H9 (cell line): ENCODE results near the gene IRAK4. TPM values are rescaled to one million over a fixed set of nuclear protein-coding genes. Genes with fewer than 3 reads are reported as not detected.

Source experiments
- DNase-seq: peaks from one replicate; pipeline ENCODE4 v3.0.0-alpha.2; 2017
- H2AFZ ChIP-seq: one replicate; pipeline ENCODE4 v1.6.1; 2013; ENCODE audit warnings: mild to moderate bottlenecking, low read length, control low read depth, moderate library complexity
- H2AK5ac ChIP-seq: 2 replicates; pipeline ENCODE4 v1.6.1; 2013; ENCODE audit warnings: low read length, control low read depth, mixed read lengths; ENCODE audit not compliant: insufficient read length
- H2BK120ac ChIP-seq: one replicate; pipeline ENCODE4 v1.6.1; 2013; ENCODE audit warnings: low read depth, mild to moderate bottlenecking, low read length, control low read depth, inconsistent platforms; ENCODE audit not compliant: poor library complexity, severe bottlenecking
- H2BK12ac ChIP-seq: 2 replicates; pipeline ENCODE4 v1.6.1; 2013; ENCODE audit warnings: low read length, control low read depth, mixed read lengths, low read depth; ENCODE audit not compliant: insufficient read length
- H2BK15ac ChIP-seq: 2 replicates; pipeline ENCODE4 v1.6.1; 2013; ENCODE audit warnings: low read depth, low read length, control low read depth
- H2BK20ac ChIP-seq: one replicate; pipeline ENCODE4 v1.6.1; 2013; ENCODE audit warnings: low read depth, mild to moderate bottlenecking, low read length, control low read depth, inconsistent platforms; ENCODE audit not compliant: poor library complexity, severe bottlenecking
- H2BK5ac ChIP-seq: 2 replicates; pipeline ENCODE4 v1.6.1; 2013; ENCODE audit warnings: low read length, control low read depth, mixed read lengths; ENCODE audit not compliant: insufficient read length
- H3K14ac ChIP-seq: 2 replicates; pipeline ENCODE4 v1.6.1; 2013; ENCODE audit warnings: low read length, control low read depth; ENCODE audit not compliant: insufficient read depth
- H3K18ac ChIP-seq: 2 replicates; pipeline ENCODE4 v1.6.1; 2013; ENCODE audit warnings: low read depth, mild to moderate bottlenecking, mixed read lengths, low read length, control low read depth; ENCODE audit not compliant: insufficient read length
- H3K23ac ChIP-seq: 2 replicates; pipeline ENCODE4 v1.6.1; 2013; ENCODE audit warnings: low read length, control low read depth, mixed read lengths, low read depth; ENCODE audit not compliant: insufficient read length
- H3K23me2 ChIP-seq: 2 replicates; pipeline ENCODE4 v1.6.1; 2013; ENCODE audit warnings: low read depth, mild to moderate bottlenecking, mixed read lengths, low read length, control low read depth; ENCODE audit not compliant: insufficient read length, poor library complexity, severe bottlenecking
- H3K27ac ChIP-seq: 2 replicates; pipeline ENCODE4 v1.5.1; 2013; ENCODE audit warnings: low read length, control low read depth, mixed read lengths, low read depth; ENCODE audit not compliant: insufficient read length
- H3K27me3 ChIP-seq: 2 replicates; pipeline ENCODE4 v1.6.1; 2013; ENCODE audit warnings: low read length, control low read depth, inconsistent platforms; ENCODE audit not compliant: insufficient read depth
- H3K4ac ChIP-seq: 2 replicates; pipeline ENCODE4 v1.6.1; 2013; ENCODE audit warnings: low read depth, mild to moderate bottlenecking, control low read depth, inconsistent platforms, low read length, moderate library complexity
- H3K4me1 ChIP-seq: 2 replicates; pipeline ENCODE4 v1.6.1; 2013; ENCODE audit warnings: low read length, control low read depth, inconsistent platforms; ENCODE audit not compliant: insufficient read depth
- H3K4me2 ChIP-seq: 2 replicates; pipeline ENCODE4 v1.6.1; 2013; ENCODE audit warnings: low read length, control low read depth, mixed read lengths; ENCODE audit not compliant: insufficient read length, insufficient read depth
- H3K56ac ChIP-seq: 2 replicates; pipeline ENCODE4 v1.6.1; 2013; ENCODE audit warnings: low read depth, mild to moderate bottlenecking, mixed read lengths, low read length, control low read depth; ENCODE audit not compliant: insufficient read length
- H3K79me1 ChIP-seq: 2 replicates; pipeline ENCODE4 v1.6.1; 2013; ENCODE audit warnings: low read depth, mild to moderate bottlenecking, moderate library complexity, low read length, control low read depth, inconsistent platforms; ENCODE audit not compliant: insufficient read depth, poor library complexity, severe bottlenecking
- H3K79me2 ChIP-seq: 2 replicates; pipeline ENCODE4 v1.6.1; 2013; ENCODE audit warnings: low read length, control low read depth, inconsistent platforms; ENCODE audit not compliant: insufficient read depth
- H3K9ac ChIP-seq: 2 replicates; pipeline ENCODE4 v1.6.1; 2013; ENCODE audit warnings: low read length, control low read depth, mixed read lengths; ENCODE audit not compliant: insufficient read length; ENCODE audit errors: extremely low read depth
- H3K9me3 ChIP-seq: one replicate; pipeline ENCODE4 v1.6.1; 2013; ENCODE audit warnings: low read depth, low read length, inconsistent platforms; ENCODE audit not compliant: control insufficient read depth
- H3T11ph ChIP-seq: one replicate; pipeline ENCODE4 v1.6.1; 2013; ENCODE audit warnings: mild to moderate bottlenecking, low read length, control low read depth, inconsistent platforms
- H4K20me1 ChIP-seq: one replicate; pipeline ENCODE4 v1.6.1; 2013; ENCODE audit not compliant: control insufficient read depth, insufficient read length, insufficient read depth
- H4K5ac ChIP-seq: 2 replicates; pipeline ENCODE4 v1.6.1; 2013; ENCODE audit warnings: low read depth, mild to moderate bottlenecking, mixed read lengths, low read length, control low read depth; ENCODE audit not compliant: insufficient read length
- H4K8ac ChIP-seq: replicated peaks from 2 replicates; pipeline ENCODE4 v1.6.1; 2013; ENCODE audit warnings: low read length, control low read depth, mixed read lengths, low read depth; ENCODE audit not compliant: insufficient read length
- H4K91ac ChIP-seq: 2 replicates; pipeline ENCODE4 v1.6.1; 2013; ENCODE audit warnings: low read depth, mild to moderate bottlenecking, moderate library complexity, mixed read lengths, low read length, control low read depth; ENCODE audit not compliant: insufficient read length
- H3K27ac Mint-ChIP-seq, 3 experiments: 2 replicates in 2 of 3; 3 replicates in 1 of 3; pipeline ENCODE4 v1.8.0; 2020 to 2021; ENCODE audit warnings: mixed read lengths in 3 of 3, mild to moderate bottlenecking in 1 of 3, moderate library complexity in 1 of 3
- H3K27me3 Mint-ChIP-seq: 2 replicates; pipeline ENCODE4 v1.8.0; 2021; ENCODE audit warnings: low read depth, mild to moderate bottlenecking, moderate library complexity, mixed read lengths
- H3K36me3 Mint-ChIP-seq, 3 experiments: 2 replicates in 2 of 3; 3 replicates in 1 of 3; pipeline ENCODE4 v1.8.0; 2020 to 2021; ENCODE audit warnings: low read depth in 3 of 3, mixed read lengths in 3 of 3; ENCODE audit not compliant: insufficient read depth in 1 of 3
- H3K4me1 Mint-ChIP-seq, 2 experiments: 2 replicates each; pipeline ENCODE4 v1.8.0; 2020; ENCODE audit warnings: mixed read lengths in 2 of 2
- H3K4me3 Mint-ChIP-seq, 2 experiments: 2 replicates in 1 of 2; 3 replicates in 1 of 2; pipeline ENCODE4 v1.8.0; 2020 to 2021; ENCODE audit warnings: mild to moderate bottlenecking in 2 of 2, mixed read lengths in 2 of 2, moderate library complexity in 1 of 2
- H3K9me3 Mint-ChIP-seq, 2 experiments: 2 replicates in 1 of 2; 3 replicates in 1 of 2; pipeline ENCODE4 v1.8.0; 2020; ENCODE audit warnings: mild to moderate bottlenecking in 2 of 2, mixed read lengths in 2 of 2, moderate library complexity in 1 of 2
- WGBS: extraction: QIAGEN DNeasy Blood & Tissue Kit; methylation state at CpG from one replicate; pipeline ENCODE4 v1.1.7; 2013; ENCODE audit warnings: missing lambda C conversion rate, low lambda C conversion rate, mixed read lengths; ENCODE audit not compliant: insufficient read length; ENCODE audit errors: extremely low coverage; 5-methylcytosine and 5-hydroxymethylcytosine counted together
- total RNA-seq: library from RNA; stranded (reverse); gene quantifications from 2 replicates; pipeline ENCODE4 v1.2.1, GENCODE V29; 2021
- TF ChIP-seq, protein P1 (sequence below): fragments of 200-600 bp; sonication (generic); conservative IDR thresholded peaks from 3 replicates; pipeline ENCODE4 v1.8.0; 2021; ENCODE audit warnings: antibody characterized with exemption, mild to moderate bottlenecking

Gene IRAK4
- total RNA-seq, 1 experiment from 2014 or later: 3.0 TPM

DNA sequence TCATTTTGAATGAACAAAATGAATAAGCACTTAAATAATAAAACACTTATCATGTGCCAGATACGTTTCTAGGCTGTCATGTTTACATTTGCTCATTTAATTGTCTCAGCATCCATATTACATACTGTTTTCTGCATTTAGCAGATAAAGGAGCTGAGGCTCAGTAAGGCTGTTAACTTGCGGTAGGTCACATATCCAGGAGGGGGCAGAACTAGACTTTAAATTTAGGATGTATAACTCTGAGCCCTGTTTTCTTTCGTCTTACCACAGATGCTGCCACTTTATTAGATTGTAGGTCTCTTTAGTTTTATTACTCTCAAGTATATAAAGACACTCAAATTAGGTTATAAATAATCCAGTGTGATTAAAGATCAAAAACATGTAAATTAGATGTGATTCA lies 17.7 kb downstream of the IRAK4 start:
- no peak overlapping the region for H2BK120ac ChIP-seq
- H3T11ph ChIP-seq: no peak overlapping the region
- no peak overlapping the region for H3K56ac ChIP-seq
- no peaks in the 10 kb centered on the region for H3K9me3 ChIP-seq
- H3K4me2 ChIP-seq: no peak overlapping the region
- H3K27me3 ChIP-seq: no peaks in the 10 kb centered on the region
- Mint-ChIP-seq H3K9me3 (peaks cover 0 to 2% of the 10 kb centered on the region in 2 experiments; a peak in 1 of 5 replicates), H3K27ac (no peak overlapping the region), H3K27me3 (no peaks in the 10 kb centered on the region), H3K4me3 (no peak overlapping the region), H3K36me3 (peaks cover 0 to 3% (median 0%) of the 10 kb centered on the region in 3 experiments; a peak in 2 of 7 replicates), H3K4me1 (no peaks in the 10 kb centered on the region)
- H4K20me1 ChIP-seq: no peaks in the 10 kb centered on the region
- H2AFZ ChIP-seq: no peak overlapping the region
- H2BK20ac ChIP-seq: no peak overlapping the region
- H4K8ac ChIP-seq: no peak overlapping the region
- H2BK5ac ChIP-seq: no peak overlapping the region
- H3K79me1 ChIP-seq: no peaks in the 10 kb centered on the region
- no peaks in the 10 kb centered on the region for H3K79me2 ChIP-seq
- no peaks in the 10 kb centered on the region for H3K4me1 ChIP-seq
- WGBS: no CpG with 5 or more reads among the region's 3 CpGs
- no peak for DNase-seq
- H3K9ac ChIP-seq: no peak overlapping the region
- no peak overlapping the region for H3K4ac ChIP-seq
- H3K23ac ChIP-seq: no peak overlapping the region
- no peak overlapping the region for H3K27ac ChIP-seq
- H3K18ac ChIP-seq: no peak overlapping the region
- TF ChIP-seq, protein P1, sequence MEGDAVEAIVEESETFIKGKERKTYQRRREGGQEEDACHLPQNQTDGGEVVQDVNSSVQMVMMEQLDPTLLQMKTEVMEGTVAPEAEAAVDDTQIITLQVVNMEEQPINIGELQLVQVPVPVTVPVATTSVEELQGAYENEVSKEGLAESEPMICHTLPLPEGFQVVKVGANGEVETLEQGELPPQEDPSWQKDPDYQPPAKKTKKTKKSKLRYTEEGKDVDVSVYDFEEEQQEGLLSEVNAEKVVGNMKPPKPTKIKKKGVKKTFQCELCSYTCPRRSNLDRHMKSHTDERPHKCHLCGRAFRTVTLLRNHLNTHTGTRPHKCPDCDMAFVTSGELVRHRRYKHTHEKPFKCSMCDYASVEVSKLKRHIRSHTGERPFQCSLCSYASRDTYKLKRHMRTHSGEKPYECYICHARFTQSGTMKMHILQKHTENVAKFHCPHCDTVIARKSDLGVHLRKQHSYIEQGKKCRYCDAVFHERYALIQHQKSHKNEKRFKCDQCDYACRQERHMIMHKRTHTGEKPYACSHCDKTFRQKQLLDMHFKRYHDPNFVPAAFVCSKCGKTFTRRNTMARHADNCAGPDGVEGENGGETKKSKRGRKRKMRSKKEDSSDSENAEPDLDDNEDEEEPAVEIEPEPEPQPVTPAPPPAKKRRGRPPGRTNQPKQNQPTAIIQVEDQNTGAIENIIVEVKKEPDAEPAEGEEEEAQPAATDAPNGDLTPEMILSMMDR: peak; percentile 66
- no peak overlapping the region for H2AK5ac ChIP-seq
- no peak overlapping the region for H4K91ac ChIP-seq
- H3K23me2 ChIP-seq: no peaks in the 10 kb centered on the region
- H2BK15ac ChIP-seq: no peak overlapping the region
- H3K14ac ChIP-seq: no peak overlapping the region
- H2BK12ac ChIP-seq: no peak overlapping the region
- H4K5ac ChIP-seq: no peak overlapping the region
